Measurements from ENCODE around the gene SCN2B.
"Not testable (repeated sequence)": the region's sequence is repeated elsewhere in the genome, so short reads cannot be mapped to it uniquely, and the experiment has no call there.

DNA sequence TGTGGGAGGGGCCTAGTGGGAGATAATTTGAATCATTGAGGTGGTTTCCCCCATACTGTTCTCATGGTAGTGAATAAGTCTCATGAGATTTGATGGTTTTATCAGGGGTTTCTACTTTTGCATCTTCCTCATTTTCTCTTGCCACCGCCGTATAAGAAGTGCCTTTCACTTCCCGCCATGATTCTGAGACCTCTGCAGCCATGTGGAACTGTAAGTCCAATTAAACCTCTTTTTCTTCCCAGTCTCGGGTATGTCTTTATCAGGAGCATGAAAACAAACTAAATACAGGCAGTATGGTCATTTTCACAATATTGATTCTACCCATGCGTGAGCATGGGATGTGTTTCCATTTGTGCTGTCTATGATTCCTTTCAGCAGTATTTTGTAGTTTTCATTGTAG is 16.4 kb upstream of the SCN2B start:
- not testable (repeated sequence) for TF ChIP-seq EZH2 (optimal IDR thresholded peaks at IDR 0.05; ENCODE audit: low read depth, low read length); CTCF (IDR thresholded peaks at IDR 0.05; ENCODE audit: low read length)
